Gastroesophageal sphincter (tissue), 4 donors: ENCODE results near the gene OSBPL1A. TPM values are rescaled to one million over a fixed set of nuclear protein-coding genes. Genes with fewer than 3 reads are reported as not detected.

ENCODE experiments used
- ATAC-seq: fragments of 150-250 bp; one replicate; pipeline ENCODE4 v1.9.1; 2016; ENCODE audit warnings: mild to moderate bottlenecking, moderate library complexity
- H3K27ac ChIP-seq, 4 donors: fragments of 200-600 bp; sonication (generic) in 3 of 4; 1 replicate in 3 of 4; 2 replicates in 1 of 4; pipeline ENCODE4 v1.5.1; 2016 to 2019
- H3K27me3 ChIP-seq: fragments of 200-600 bp; sonication (generic); one replicate; pipeline ENCODE4 v1.5.1; 2019
- H3K36me3 ChIP-seq, 2 donors: fragments of 200-600 bp; sonication (generic); one replicate each; pipeline ENCODE4 v1.5.1; 2019; ENCODE audit warnings: control low read depth in 1 of 2
- H3K4me1 ChIP-seq, 3 donors: fragments of 200-600 bp; sonication (generic); 1 replicate in 2 of 3; 2 replicates in 1 of 3; pipeline ENCODE4 v1.5.1; 2016 to 2019; ENCODE audit warnings: control low read depth in 2 of 3
- H3K4me3 ChIP-seq, 2 donors: fragments of 200-600 bp; sonication (generic); one replicate each; pipeline ENCODE4 v1.5.1; 2019; ENCODE audit warnings: mild to moderate bottlenecking in 1 of 2, moderate library complexity in 1 of 2
- H3K9me3 ChIP-seq, 3 donors: fragments of 200-600 bp; sonication (generic); one replicate each; pipeline ENCODE4 v1.5.1; 2017 to 2019; ENCODE audit warnings: control low read depth in 2 of 3
- EP300 ChIP-seq: sonication (generic); formaldehyde crosslinking; IDR thresholded peaks from one replicate; pipeline ENCODE4 v1.6.1; 2017; ENCODE audit warnings: antibody characterized with exemption, mild to moderate bottlenecking
- POLR2A ChIP-seq, 2 donors: fragments of 450-650 bp; IDR thresholded peaks; one replicate each; pipeline ENCODE4 v1.6.1; 2017; ENCODE audit warnings: antibody characterized with exemption in 2 of 2, mild to moderate bottlenecking in 2 of 2, moderate library complexity in 1 of 2
- POLR2AphosphoS5 ChIP-seq: sonication (generic); formaldehyde crosslinking; IDR thresholded peaks from one replicate; pipeline ENCODE4 v1.6.1; 2017; ENCODE audit warnings: antibody characterized with exemption
- WGBS, 2 donors: methylation state at CpG; one replicate each; pipeline ENCODE4 v1.1.5; 2018; ENCODE audit warnings: low coverage in 1 of 2; 5-methylcytosine and 5-hydroxymethylcytosine counted together
- total RNA-seq, 4 donors: library from RNA; depleted of rRNA; stranded (reverse); fragments of >200 nt; gene quantifications; one replicate each; pipeline ENCODE4 v1.1.0, GENCODE V29; 2016
- TF ChIP-seq, protein P1 (sequence below), 4 experiments: fragments of 200-600 bp in 2 of 4; fragments of 450-650 bp in 2 of 4; sonication (generic) in 1 of 4; IDR thresholded peaks; one replicate each; pipeline ENCODE4 v1.5.1; 2017 to 2019; ENCODE audit warnings: antibody characterized with exemption in 4 of 4, mild to moderate bottlenecking in 2 of 4, moderate library complexity in 2 of 4

OSBPL1A gene
- total RNA-seq, 4 donors from 2014 or later, result 97.1 to 120 (median 116) TPM

DNA sequence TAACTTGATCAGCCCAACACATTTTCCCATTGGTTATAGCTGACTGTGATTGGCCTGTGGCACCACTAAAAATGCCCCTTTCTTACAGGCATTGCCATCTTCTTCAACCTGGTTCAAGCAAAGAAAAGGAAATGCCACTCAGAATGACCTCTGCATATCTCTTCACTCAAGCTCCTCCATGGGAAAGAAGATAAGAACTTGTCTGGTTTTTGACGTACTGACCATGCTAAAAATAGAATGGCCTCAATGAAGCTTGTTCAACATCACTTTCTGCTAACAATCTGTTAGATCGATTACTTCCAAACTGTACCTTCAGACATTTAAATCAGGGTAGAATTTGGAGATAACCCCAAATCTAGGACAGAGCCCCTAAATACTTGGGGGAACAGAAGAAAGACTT lies 149.3 kb downstream of the OSBPL1A start:
- no peak for ATAC-seq
- TF ChIP-seq EP300 (no peak), POLR2A (IDR thresholded peaks at IDR 0.05) (no peak), POLR2AphosphoS5 (no peak)
- TF ChIP-seq, protein P1, sequence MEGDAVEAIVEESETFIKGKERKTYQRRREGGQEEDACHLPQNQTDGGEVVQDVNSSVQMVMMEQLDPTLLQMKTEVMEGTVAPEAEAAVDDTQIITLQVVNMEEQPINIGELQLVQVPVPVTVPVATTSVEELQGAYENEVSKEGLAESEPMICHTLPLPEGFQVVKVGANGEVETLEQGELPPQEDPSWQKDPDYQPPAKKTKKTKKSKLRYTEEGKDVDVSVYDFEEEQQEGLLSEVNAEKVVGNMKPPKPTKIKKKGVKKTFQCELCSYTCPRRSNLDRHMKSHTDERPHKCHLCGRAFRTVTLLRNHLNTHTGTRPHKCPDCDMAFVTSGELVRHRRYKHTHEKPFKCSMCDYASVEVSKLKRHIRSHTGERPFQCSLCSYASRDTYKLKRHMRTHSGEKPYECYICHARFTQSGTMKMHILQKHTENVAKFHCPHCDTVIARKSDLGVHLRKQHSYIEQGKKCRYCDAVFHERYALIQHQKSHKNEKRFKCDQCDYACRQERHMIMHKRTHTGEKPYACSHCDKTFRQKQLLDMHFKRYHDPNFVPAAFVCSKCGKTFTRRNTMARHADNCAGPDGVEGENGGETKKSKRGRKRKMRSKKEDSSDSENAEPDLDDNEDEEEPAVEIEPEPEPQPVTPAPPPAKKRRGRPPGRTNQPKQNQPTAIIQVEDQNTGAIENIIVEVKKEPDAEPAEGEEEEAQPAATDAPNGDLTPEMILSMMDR (IDR thresholded peaks at IDR 0.05), result no peak

DNA sequence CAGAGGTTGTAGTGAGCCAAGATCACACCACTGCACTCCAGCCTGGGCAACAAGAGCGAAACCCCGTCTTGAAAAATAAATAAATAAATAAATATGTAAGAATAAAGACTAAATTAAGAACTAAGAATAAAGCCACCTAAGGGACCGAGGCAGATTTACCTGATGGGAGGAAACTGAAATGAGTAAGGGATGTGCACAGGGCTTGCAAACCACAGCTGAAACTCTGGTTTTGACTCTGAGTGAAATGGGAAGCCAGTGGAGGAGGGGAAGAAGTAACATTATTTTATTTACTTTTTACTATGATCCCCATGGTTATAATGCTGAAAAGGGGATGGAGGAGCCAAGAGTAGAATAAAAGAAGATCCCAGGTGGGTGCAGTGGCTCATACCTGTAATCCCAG lies 151.5 kb downstream of the OSBPL1A start:
- Histone ChIP-seq H3K36me3 (no peaks in the 10 kb centered on the region), H3K27ac (no peak overlapping the region), H3K27me3 (no peaks in the 10 kb centered on the region), H3K4me1 (peaks cover 0 to 8% (median 0%) of the 10 kb centered on the region in 3 donors), H3K4me3 (no peak overlapping the region), H3K9me3 (no peaks in the 10 kb centered on the region)
- no peak for TF ChIP-seq EP300
- TF ChIP-seq POLR2AphosphoS5, result no peak
- TF ChIP-seq, protein P1 (IDR thresholded peaks at IDR 0.05), result no peak
- no peak for TF ChIP-seq POLR2A (IDR thresholded peaks at IDR 0.05)
- WGBS, 2 donors, result 100% methylated on average over 3 of the region's 3 CpGs
- no peak for ATAC-seq

More for the DNA sequence above, 149.3 kb downstream of the OSBPL1A start:
- Histone ChIP-seq H3K27ac (no peak overlapping the region), H3K27me3 (no peaks in the 10 kb centered on the region), H3K9me3 (no peaks in the 10 kb centered on the region), H3K4me1 (peaks cover 0 to 9% (median 0%) of the 10 kb centered on the region in 3 donors), H3K4me3 (no peak overlapping the region), H3K36me3 (no peaks in the 10 kb centered on the region)
- 70 to 76% methylated on average over 2 of the region's 2 CpGs for WGBS, 2 donors

GRCh38 chr18:24244698-24245097 lies 152.9 kb downstream of the OSBPL1A start:
- TF ChIP-seq EP300 (no peak), POLR2A (IDR thresholded peaks at IDR 0.05) (no peak), POLR2AphosphoS5 (no peak)
- TF ChIP-seq, protein P1 (IDR thresholded peaks at IDR 0.05), result no peak
- Histone ChIP-seq H3K27ac (no peak overlapping the region), H3K27me3 (no peaks in the 10 kb centered on the region), H3K4me3 (no peak overlapping the region), H3K36me3 (no peaks in the 10 kb centered on the region), H3K9me3 (no peaks in the 10 kb centered on the region), H3K4me1 (peaks cover 0 to 8% (median 0%) of the 10 kb centered on the region in 3 donors)
- WGBS, 2 donors, result 91 to 100% methylated on average over 4 to 5 of the region's 5 CpGs
- ATAC-seq, result no peak

DNA sequence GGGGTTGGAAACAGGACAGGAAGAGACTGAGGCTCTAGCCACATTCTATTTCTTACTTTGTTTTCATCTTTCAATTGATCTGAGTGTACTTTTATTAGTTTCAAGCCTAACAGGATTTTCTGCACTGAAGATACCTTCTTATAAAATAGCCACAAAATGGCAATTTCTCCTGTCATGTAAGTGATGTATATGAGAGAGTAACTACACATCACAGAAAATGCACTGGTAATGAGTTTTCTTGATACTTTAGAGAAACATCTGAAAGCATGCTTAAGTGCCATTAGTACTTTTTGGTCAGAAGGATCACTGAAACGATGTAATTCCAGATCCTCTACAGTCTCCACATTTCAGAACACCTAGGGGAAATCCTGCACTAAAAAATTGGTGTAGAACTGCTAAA lies 153.9 kb downstream of the OSBPL1A start:
- H3K27ac ChIP-seq, result no peak overlapping the region
- no peak for ATAC-seq
- WGBS, 2 donors, result 50 to 88% methylated on average over 1 of the region's 1 CpG
- TF ChIP-seq POLR2A (IDR thresholded peaks at IDR 0.05) (no peak), EP300 (no peak), POLR2AphosphoS5 (no peak)
- TF ChIP-seq, protein P1 (IDR thresholded peaks at IDR 0.05), result no peak
- no peak overlapping the region for H3K4me3 ChIP-seq
- H3K36me3 ChIP-seq, result peaks cover 0 to 6% of the 10 kb centered on the region in 2 donors
- no peaks in the 10 kb centered on the region for H3K9me3 ChIP-seq
- peaks cover 0 to 17% (median 0%) of the 10 kb centered on the region in 3 donors for H3K4me1 ChIP-seq
- no peaks in the 10 kb centered on the region for H3K27me3 ChIP-seq

DNA sequence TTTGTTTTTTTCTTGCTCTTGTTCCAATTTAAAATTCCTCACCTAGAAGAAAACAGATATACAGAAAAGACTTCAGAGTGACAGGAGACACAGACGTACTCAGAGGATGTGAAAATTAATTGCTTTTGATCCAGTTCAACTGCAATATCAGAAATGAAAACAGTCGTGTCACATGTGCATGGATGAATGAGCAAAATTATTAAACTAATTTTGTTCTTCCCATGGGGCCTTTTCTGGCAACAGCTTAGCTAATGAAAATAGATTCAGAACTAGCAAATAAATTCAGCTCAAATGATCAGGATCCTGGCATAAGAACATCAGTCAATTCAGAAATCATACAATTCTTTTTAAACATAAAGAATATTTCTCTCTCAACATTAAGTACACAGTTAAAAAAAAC lies 158.3 kb downstream of the OSBPL1A start:
- no peaks in the 10 kb centered on the region for H3K9me3 ChIP-seq
- ATAC-seq, result no peak
- WGBS, 2 donors, result 43 to 45% methylated on average over 2 of the region's 2 CpGs

More for the DNA sequence above, 158.3 kb downstream of the OSBPL1A start:
- H3K4me1 ChIP-seq, result peaks cover 0 to 21% (median 0%) of the 10 kb centered on the region in 3 donors
- H3K36me3 ChIP-seq, result peaks cover 0 to 45% of the 10 kb centered on the region in 2 donors
- H3K27ac ChIP-seq, result no peak overlapping the region
- no peak overlapping the region for H3K4me3 ChIP-seq
- H3K27me3 ChIP-seq, result no peaks in the 10 kb centered on the region
- TF ChIP-seq POLR2AphosphoS5, result no peak
- TF ChIP-seq EP300, result no peak
- no peak for TF ChIP-seq POLR2A (IDR thresholded peaks at IDR 0.05)
